Calu3 (cell line): ENCODE measurements around the gene GNAS. TPM values are rescaled to one million over a fixed set of nuclear protein-coding genes. Genes with fewer than 3 reads are reported as not detected.
"Not testable (repeated sequence)": the region's sequence is repeated elsewhere in the genome, so short reads cannot be mapped to it uniquely, and the experiment has no call there.

Experiments used
- BruUV-seq: library from RNA; stranded (reverse); fragments of 400-500 nt; replicated peaks from 2 replicates; lab custom pipeline; 2021; lab: Mats Ljungman, UMichigan
- CTCF ChIA-PET: fragments of 300-600 bp; sonication (Branson Sonifier 250); formaldehyde crosslinking; loops from one replicate; lab custom pipeline; 2022; ENCODE audit warnings: antibody characterized with exemption; lab: Charles Lee
- DNase-seq: peaks from one replicate; pipeline ENCODE4 v3.0.0; 2022
- H3K27ac Mint-ChIP-seq: one replicate; pipeline ENCODE4 v1.8.0; 2022; ENCODE audit warnings: mixed read lengths; ENCODE audit not compliant: unreplicated experiment
- H3K27me3 Mint-ChIP-seq: one replicate; pipeline ENCODE4 v1.8.0; 2022; ENCODE audit warnings: mixed read lengths; ENCODE audit not compliant: unreplicated experiment
- H3K36me3 Mint-ChIP-seq: one replicate; pipeline ENCODE4 v1.8.0; 2022; ENCODE audit warnings: mild to moderate bottlenecking, moderate library complexity, mixed read lengths; ENCODE audit not compliant: insufficient read depth, unreplicated experiment
- H3K4me1 Mint-ChIP-seq: one replicate; pipeline ENCODE4 v1.8.0; 2022; ENCODE audit warnings: mild to moderate bottlenecking, low read depth, mixed read lengths; ENCODE audit not compliant: unreplicated experiment
- H3K4me3 Mint-ChIP-seq: one replicate; pipeline ENCODE4 v1.8.0; 2022; ENCODE audit warnings: mild to moderate bottlenecking, low read depth, moderate library complexity, mixed read lengths; ENCODE audit not compliant: unreplicated experiment
- H3K9me3 Mint-ChIP-seq: one replicate; pipeline ENCODE4 v1.8.0; 2022; ENCODE audit warnings: low read depth, mixed read lengths; ENCODE audit not compliant: unreplicated experiment
- intact Hi-C: fragments of 100-400 bp; cut with micrococcal nuclease; formaldehyde crosslinking; loops from one replicate; pipeline ENCODE4 v1.10.0; 2022; ENCODE audit not compliant: unreplicated experiment
- total RNA-seq: library from RNA; stranded (reverse); gene quantifications from 2 replicates; pipeline ENCODE4 v1.2.3, GENCODE V29; 2022
- TF ChIP-seq, protein P1 (sequence below): fragments of 200-600 bp; IDR thresholded peaks from one replicate; pipeline ENCODE4 v1.8.0; 2022; ENCODE audit warnings: antibody characterized with exemption; ENCODE audit not compliant: unreplicated experiment

The GNAS gene
- total RNA-seq, 1 experiment from 2014 or later: 1,410 TPM

DNA sequence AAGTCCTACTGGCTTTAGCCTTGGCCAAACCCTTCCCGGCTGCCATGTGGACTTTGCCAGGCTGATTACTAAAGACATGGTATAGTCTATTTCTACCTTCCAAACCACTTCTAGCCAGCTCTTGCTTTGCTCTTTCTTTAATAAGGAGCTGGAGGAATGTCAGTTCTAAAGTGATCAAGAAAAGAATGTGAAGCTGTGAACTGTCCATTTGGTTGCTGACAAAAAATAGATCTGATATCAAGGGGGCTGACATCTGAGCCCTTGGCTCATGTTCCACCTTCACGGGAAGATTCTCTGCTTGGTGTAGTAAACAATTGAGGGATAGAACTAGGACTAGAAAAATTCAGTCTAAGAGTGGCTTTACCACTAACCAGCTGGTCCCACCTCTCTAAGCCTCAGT is 24.4 kb upstream of the GNAS start:
- Mint-ChIP-seq H3K9me3 (peaks cover 4% of the 10 kb centered on the region), H3K4me1 (no peaks in the 10 kb centered on the region), H3K27me3 (peaks cover 82% of the 10 kb centered on the region), H3K27ac (no peak overlapping the region), H3K36me3 (no peaks in the 10 kb centered on the region), H3K4me3 (no peak overlapping the region)
- intact Hi-C loops: no loop called here
- CTCF ChIA-PET: no interaction called here
- no TSS peak for BruUV-seq
- no peak for DNase-seq
- TF ChIP-seq, protein P1, sequence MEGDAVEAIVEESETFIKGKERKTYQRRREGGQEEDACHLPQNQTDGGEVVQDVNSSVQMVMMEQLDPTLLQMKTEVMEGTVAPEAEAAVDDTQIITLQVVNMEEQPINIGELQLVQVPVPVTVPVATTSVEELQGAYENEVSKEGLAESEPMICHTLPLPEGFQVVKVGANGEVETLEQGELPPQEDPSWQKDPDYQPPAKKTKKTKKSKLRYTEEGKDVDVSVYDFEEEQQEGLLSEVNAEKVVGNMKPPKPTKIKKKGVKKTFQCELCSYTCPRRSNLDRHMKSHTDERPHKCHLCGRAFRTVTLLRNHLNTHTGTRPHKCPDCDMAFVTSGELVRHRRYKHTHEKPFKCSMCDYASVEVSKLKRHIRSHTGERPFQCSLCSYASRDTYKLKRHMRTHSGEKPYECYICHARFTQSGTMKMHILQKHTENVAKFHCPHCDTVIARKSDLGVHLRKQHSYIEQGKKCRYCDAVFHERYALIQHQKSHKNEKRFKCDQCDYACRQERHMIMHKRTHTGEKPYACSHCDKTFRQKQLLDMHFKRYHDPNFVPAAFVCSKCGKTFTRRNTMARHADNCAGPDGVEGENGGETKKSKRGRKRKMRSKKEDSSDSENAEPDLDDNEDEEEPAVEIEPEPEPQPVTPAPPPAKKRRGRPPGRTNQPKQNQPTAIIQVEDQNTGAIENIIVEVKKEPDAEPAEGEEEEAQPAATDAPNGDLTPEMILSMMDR: no peak

DNA sequence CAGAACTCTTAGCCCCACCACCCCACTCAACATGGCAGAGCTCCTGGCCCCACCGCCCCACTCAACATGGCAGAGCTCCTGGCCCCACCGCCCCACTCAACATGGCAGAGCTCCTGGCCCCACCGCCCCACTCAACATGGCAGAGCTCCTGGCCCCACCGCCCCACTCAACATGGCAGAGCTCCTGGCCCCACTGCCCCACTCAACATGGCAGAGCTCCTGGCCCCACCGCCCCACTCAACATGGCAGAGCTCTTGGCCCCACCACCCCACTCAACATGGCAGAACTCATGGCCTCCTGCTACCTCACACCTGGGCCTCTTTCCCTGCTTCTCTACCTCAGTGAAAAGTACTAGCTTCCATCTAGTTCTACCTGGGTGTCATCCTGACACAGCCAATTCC is 23.7 kb upstream of the GNAS start:
- H3K27me3 Mint-ChIP-seq: peaks cover 82% of the 10 kb centered on the region
- BruUV-seq, intact Hi-C loops, H3K36me3 Mint-ChIP-seq, H3K4me3 Mint-ChIP-seq, H3K27ac Mint-ChIP-seq, DNase-seq, H3K9me3 Mint-ChIP-seq, H3K4me1 Mint-ChIP-seq: not testable (repeated sequence)
- CTCF ChIA-PET: interaction anchor here (0.7 kb wide), 1 partner anchor 10 kb away, joined by 3 read pairs; no protein-coding TSS in a partner anchor

DNA sequence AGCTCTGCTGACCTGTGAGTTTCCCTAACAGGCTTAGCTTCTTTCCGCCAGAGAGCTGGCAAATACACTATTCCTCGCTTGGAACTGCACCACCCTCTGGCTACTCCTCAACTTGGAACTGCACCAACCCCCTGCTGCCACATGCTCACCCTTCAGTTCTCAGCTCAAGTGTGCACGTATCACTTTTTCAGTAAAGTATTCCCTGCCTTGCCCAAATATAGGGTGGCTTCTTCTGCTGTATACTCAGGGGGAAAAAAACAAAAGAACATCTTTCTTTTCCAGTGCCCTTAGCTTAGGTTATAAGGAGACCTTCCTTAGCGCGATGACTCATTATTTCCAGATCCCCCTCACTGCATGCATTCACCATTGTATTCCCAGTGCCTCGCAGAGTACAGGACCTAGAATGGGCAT is 23.0 kb upstream of the GNAS start:
- H3K27me3 Mint-ChIP-seq: peaks cover 82% of the 10 kb centered on the region

DNA sequence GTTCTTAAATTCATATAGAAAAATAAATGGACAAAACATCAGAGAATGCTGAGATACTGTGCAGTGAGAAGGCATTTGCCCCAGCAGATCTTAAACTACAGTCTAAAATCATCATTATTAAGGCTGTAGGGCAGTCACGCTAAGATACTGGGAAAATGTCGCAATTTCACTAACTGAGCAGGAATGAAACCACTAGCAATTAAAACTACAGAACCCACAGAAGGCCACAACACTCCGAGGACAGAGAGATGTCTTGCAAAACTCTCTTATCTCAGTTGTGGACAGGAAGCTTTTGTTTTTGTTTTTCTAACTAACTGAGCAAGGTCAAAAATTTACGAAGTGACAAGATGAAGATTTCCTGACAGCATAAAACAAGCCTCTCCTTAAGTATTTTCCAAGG is 20.1 kb upstream of the GNAS start:
- CTCF ChIA-PET: no interaction called here
- Mint-ChIP-seq H3K9me3 (peaks cover 4% of the 10 kb centered on the region), H3K27ac (no peak overlapping the region), H3K27me3 (peaks cover 83% of the 10 kb centered on the region), H3K4me3 (no peak overlapping the region), H3K36me3 (no peaks in the 10 kb centered on the region), H3K4me1 (no peaks in the 10 kb centered on the region)
- no peak for DNase-seq
- intact Hi-C loops: loop anchor here (10.0 kb wide), 1 partner anchor 598 kb away; no protein-coding TSS in a partner anchor
- no TSS peak for BruUV-seq
- TF ChIP-seq, protein P1: no peak

More for the DNA sequence above, 23.0 kb upstream of the GNAS start:
- Mint-ChIP-seq H3K36me3 (no peaks in the 10 kb centered on the region), H3K4me3 (no peak overlapping the region), H3K9me3 (peaks cover 4% of the 10 kb centered on the region), H3K27ac (no peak overlapping the region), H3K4me1 (no peaks in the 10 kb centered on the region)
- intact Hi-C loops: no loop called here
- CTCF ChIA-PET: no interaction called here
- no peak for DNase-seq
- no TSS peak for BruUV-seq
- TF ChIP-seq, protein P1: no peak

DNA sequence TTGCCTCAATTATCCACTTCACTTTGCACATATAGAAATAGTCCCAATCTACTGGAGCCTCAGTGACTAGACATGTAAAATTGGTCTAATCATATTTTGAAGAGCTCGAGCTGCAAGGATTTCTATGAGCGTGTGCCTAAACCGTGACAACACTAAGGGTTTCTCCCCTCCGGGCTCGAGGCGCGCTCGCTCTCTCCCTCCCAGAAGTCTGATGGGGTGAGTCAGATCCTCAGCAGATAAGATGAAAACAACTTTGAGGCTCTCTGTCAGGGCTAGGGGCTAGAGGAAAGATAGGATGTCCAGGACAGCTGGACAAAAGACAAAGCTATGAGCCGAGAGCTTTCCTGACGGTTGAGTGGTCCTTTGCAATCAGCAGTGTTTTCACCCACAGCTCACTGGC is 18.6 kb upstream of the GNAS start:
- TF ChIP-seq, protein P1: no peak
- Mint-ChIP-seq H3K36me3 (no peaks in the 10 kb centered on the region), H3K4me3 (no peak overlapping the region), H3K27me3 (peaks cover 77% of the 10 kb centered on the region), H3K4me1 (no peaks in the 10 kb centered on the region), H3K27ac (no peak overlapping the region), H3K9me3 (peaks cover 4% of the 10 kb centered on the region)
- no TSS peak for BruUV-seq
- DNase-seq: no peak
- CTCF ChIA-PET: interaction anchor here (0.8 kb wide), 1 partner anchor 10 kb away, joined by 4 read pairs; no protein-coding TSS in a partner anchor
- intact Hi-C loops: loop anchor here (10.0 kb wide), 1 partner anchor 599 kb away; no protein-coding TSS in a partner anchor
